Sciatic nerve (tissue), 2 donors: ENCODE measurements around the gene GTF2IRD2. TPM values are rescaled to one million over a fixed set of nuclear protein-coding genes. Genes with fewer than 3 reads are reported as not detected.
"Not testable (repeated sequence)": the region's sequence is repeated elsewhere in the genome, so short reads cannot be mapped to it uniquely, and the experiment has no call there.

Source experiments
- ATAC-seq: fragments of 200-7000 bp; cut with Tn5 transposase; one replicate; pipeline ENCODE4 v1.9.1; 2020; ENCODE audit warnings: mild to moderate bottlenecking, moderate library complexity
- DNase-seq: peaks from one replicate; pipeline ENCODE4 v3.0.0-alpha.2; 2020; ENCODE audit warnings: low spot score
- intact Hi-C: fragments of 100-400 bp; cut with DNase I; formaldehyde crosslinking; loops from one replicate; pipeline ENCODE4 v1.14.2; 2022
- total RNA-seq: library from RNA; stranded (reverse); fragmentation: NEBNext Ultra II Directional; extraction: Animal tissue kit (Norgen Biotek cat#: 25700); gene quantifications from one replicate; pipeline ENCODE4 v1.2.1, GENCODE V29; 2021
- donor health status: DM: no; HTN: no; CAD: no.
- donor health status: DM: no; HTN: no; CAD: no.

Gene GTF2IRD2
- total RNA-seq, 1 donor from 2014 or later = 46.5 TPM

- ATAC-seq, DNase-seq, intact Hi-C loops: not testable (repeated sequence)
Measured at GRCh38 chr7:74797848-74798622, 53.4 kb downstream of the GTF2IRD2 start.

GRCh38 chr7:74789200-74789736, 62.1 kb downstream of the GTF2IRD2 start:
- ATAC-seq = peak; percentile 31
- DNase-seq, intact Hi-C loops: not testable (repeated sequence)

GRCh38 chr7:74788369-74789150, 62.8 kb downstream of the GTF2IRD2 start:
- ATAC-seq (peak; percentile 97), DNase-seq (peak; percentile 98)
- intact Hi-C loops = not testable (repeated sequence)

GRCh38 chr7:74783595-74783994, 67.8 kb downstream of the GTF2IRD2 start:
- ATAC-seq, DNase-seq, intact Hi-C loops: not testable (repeated sequence)

- intact Hi-C loops, ATAC-seq, DNase-seq: not testable (repeated sequence)
Measured at GRCh38 chr7:74781746-74782145, 69.7 kb downstream of the GTF2IRD2 start.

GRCh38 chr7:74779053-74779452, 72.4 kb downstream of the GTF2IRD2 start:
- ATAC-seq, intact Hi-C loops, DNase-seq: not testable (repeated sequence)

GRCh38 chr7:74775111-74775510, 76.3 kb downstream of the GTF2IRD2 start:
- DNase-seq, ATAC-seq, intact Hi-C loops: not testable (repeated sequence)

GRCh38 chr7:74773760-74774750, 77.3 kb downstream of the GTF2IRD2 start, which contains the start of gene NCF1:
Gene NCF1, plus strand, starts transcription at chr7:74774011. Its CDS starts 21 bp downstream, at chr7:74774032.
- DNase-seq, intact Hi-C loops: not testable (repeated sequence)
- ATAC-seq = peak; percentile 80

- ATAC-seq, DNase-seq, intact Hi-C loops: not testable (repeated sequence)
Measured at GRCh38 chr7:74772093-74772492, 79.3 kb downstream of the GTF2IRD2 start.

GRCh38 chr7:74770062-74770461, 81.3 kb downstream of the GTF2IRD2 start:
- DNase-seq, intact Hi-C loops, ATAC-seq: not testable (repeated sequence)

- intact Hi-C loops, ATAC-seq: not testable (repeated sequence)
Measured at GRCh38 chr7:74766991-74767390, 84.4 kb downstream of the GTF2IRD2 start.

GRCh38 chr7:74766509-74766908, 84.9 kb downstream of the GTF2IRD2 start:
- DNase-seq, intact Hi-C loops: not testable (repeated sequence)
- ATAC-seq = peak; percentile 46

More at GRCh38 chr7:74766991-74767390, 84.4 kb downstream of the GTF2IRD2 start:
- not testable (repeated sequence) for DNase-seq

GRCh38 chr7:74765205-74765918, 86.0 kb downstream of the GTF2IRD2 start:
- DNase-seq, intact Hi-C loops: not testable (repeated sequence)
- peak; percentile 57 for ATAC-seq

GRCh38 chr7:74758982-74759381, 92.4 kb downstream of the GTF2IRD2 start:
- ATAC-seq, DNase-seq, intact Hi-C loops: not testable (repeated sequence)

- intact Hi-C loops, DNase-seq, ATAC-seq: not testable (repeated sequence)
Measured at GRCh38 chr7:74758268-74758667, 93.1 kb downstream of the GTF2IRD2 start.

- DNase-seq, intact Hi-C loops, ATAC-seq: not testable (repeated sequence)
Measured at GRCh38 chr7:74756673-74757072, 94.7 kb downstream of the GTF2IRD2 start.

- DNase-seq, ATAC-seq, intact Hi-C loops: not testable (repeated sequence)
Measured at GRCh38 chr7:74753921-74754482, 97.4 kb downstream of the GTF2IRD2 start.
